PC-9 (cell line): ENCODE results near the gene CALN1. TPM values are rescaled to one million over a fixed set of nuclear protein-coding genes. Genes with fewer than 3 reads are reported as not detected.

Experiments
- BruUV-seq: library from RNA; stranded (reverse); fragments of 400-500 nt; replicated peaks from 2 replicates; lab custom pipeline; 2021; lab: Mats Ljungman, UMichigan
- CTCF ChIA-PET: fragments of 300-600 bp; sonication (Branson Sonifier 250); formaldehyde crosslinking; loops from one replicate; lab custom pipeline; 2022; ENCODE audit warnings: antibody characterized with exemption; lab: Charles Lee
- POLR2A ChIA-PET: fragments of 300-600 bp; sonication (Branson Sonifier 250); formaldehyde crosslinking; loops from one replicate; lab custom pipeline; 2022; ENCODE audit warnings: antibody characterized with exemption; ENCODE audit not compliant: unreplicated experiment; lab: Charles Lee
- DNase-seq, 2 experiments: peaks; one replicate each; pipeline versions ENCODE4 v3.0.0 to v3.0.0-alpha.2; 2015 to 2022; ENCODE audit warnings: mixed read lengths in 1 of 2
- H2AFZ ChIP-seq: fragments of 200-600 bp; sonication (generic); 2 replicates; pipeline ENCODE4 v1.8.1; 2017; ENCODE audit warnings: antibody characterized with exemption
- H3F3A ChIP-seq: fragments of 200-600 bp; sonication (generic); 2 replicates; pipeline ENCODE4 v1.8.1; 2017; ENCODE audit warnings: antibody characterized with exemption, mild to moderate bottlenecking, low read depth; ENCODE audit not compliant: insufficient read depth
- H3K27ac ChIP-seq: fragments of 200-600 bp; sonication (generic); 2 replicates; pipeline ENCODE4 v1.6.1; 2016; ENCODE audit warnings: mixed run types
- H3K27me3 ChIP-seq: fragments of 200-600 bp; sonication (generic); 2 replicates; pipeline ENCODE4 v1.6.1; 2016; ENCODE audit warnings: low read depth, mixed run types; ENCODE audit not compliant: insufficient read depth
- H3K36me3 ChIP-seq: fragments of 200-600 bp; sonication (generic); 2 replicates; pipeline ENCODE4 v1.6.1; 2016; ENCODE audit warnings: low read depth, mixed run types
- H3K4me1 ChIP-seq: fragments of 200-600 bp; sonication (generic); replicated peaks from 2 replicates; pipeline ENCODE4 v1.6.1; 2016; ENCODE audit warnings: mixed run types; ENCODE audit not compliant: insufficient read depth
- H3K4me2 ChIP-seq: fragments of 200-600 bp; sonication (generic); 2 replicates; pipeline ENCODE4 v1.6.1; 2017; ENCODE audit warnings: mixed run types
- H3K4me3 ChIP-seq: fragments of 200-600 bp; sonication (generic); 2 replicates; pipeline ENCODE4 v1.6.1; 2016; ENCODE audit warnings: mixed run types
- H3K79me2 ChIP-seq: fragments of 200-600 bp; sonication (generic); 2 replicates; pipeline ENCODE4 v1.6.1; 2017; ENCODE audit warnings: low read depth, mixed run types
- H3K9me2 ChIP-seq: fragments of 200-600 bp; sonication (generic); 2 replicates; pipeline ENCODE4 v1.8.1; 2017; ENCODE audit warnings: mild to moderate bottlenecking; ENCODE audit not compliant: insufficient read depth
- H3K9me3 ChIP-seq: fragments of 200-600 bp; sonication (generic); 2 replicates; pipeline ENCODE4 v1.8.1; 2016; ENCODE audit warnings: low read depth; ENCODE audit not compliant: insufficient read depth
- H4K20me1 ChIP-seq: fragments of 200-600 bp; sonication (generic); 2 replicates; pipeline ENCODE4 v1.8.1; 2017; ENCODE audit not compliant: insufficient read depth
- CTCF ChIP-seq: fragments of 200-600 bp; sonication (generic); conservative IDR thresholded peaks from 2 replicates; pipeline ENCODE4 v1.6.1; 2017; ENCODE audit warnings: mixed run types, antibody characterized with exemption, mild to moderate bottlenecking, moderate library complexity
- EZH2 ChIP-seq: fragments of 200-600 bp; sonication (generic); IDR thresholded peaks from 2 replicates; pipeline ENCODE4 v1.8.0; 2017; ENCODE audit warnings: antibody characterized with exemption, low read depth
- intact Hi-C: fragments of 100-400 bp; cut with micrococcal nuclease; formaldehyde crosslinking; loops from one replicate; pipeline ENCODE4 v1.10.0; 2022; ENCODE audit not compliant: unreplicated experiment
- total RNA-seq: library from RNA; stranded (reverse); gene quantifications from 2 replicates; pipeline ENCODE4 v1.2.3, GENCODE V29; 2021

Gene CALN1
- total RNA-seq, 1 experiment from 2014 or later: not detected

GRCh38 chr7:71784781-71785180 is 627.4 kb downstream of the CALN1 start:
- Histone ChIP-seq H3K4me3 (no peak overlapping the region), H3F3A (no peaks in the 10 kb centered on the region), H2AFZ (no peak overlapping the region), H3K9me2 (no peaks in the 10 kb centered on the region), H3K9me3 (no peaks in the 10 kb centered on the region), H3K27me3 (no peaks in the 10 kb centered on the region), H3K27ac (no peak overlapping the region), H3K36me3 (no peaks in the 10 kb centered on the region), H3K79me2 (no peaks in the 10 kb centered on the region), H3K4me2 (no peak overlapping the region), H3K4me1 (no peaks in the 10 kb centered on the region), H4K20me1 (no peaks in the 10 kb centered on the region)
- ChIA-PET CTCF (no interaction called here), POLR2A (no interaction called here)
- intact Hi-C loops: no loop called here
- no peak for TF ChIP-seq EZH2
- no peak for TF ChIP-seq CTCF
- DNase-seq: no peak
- BruUV-seq: no TSS peak

- no TSS peak for BruUV-seq
- intact Hi-C loops: no loop called here
- H3K4me2 ChIP-seq: no peak overlapping the region
- H3K4me3 ChIP-seq: no peak overlapping the region
- no peaks in the 10 kb centered on the region for H3F3A ChIP-seq
- H3K27me3 ChIP-seq: no peaks in the 10 kb centered on the region
- H4K20me1 ChIP-seq: no peaks in the 10 kb centered on the region
- H3K4me1 ChIP-seq: no peaks in the 10 kb centered on the region
- H3K36me3 ChIP-seq: no peaks in the 10 kb centered on the region
- H2AFZ ChIP-seq: no peak overlapping the region
- no peak for DNase-seq
- H3K9me3 ChIP-seq: no peaks in the 10 kb centered on the region
- TF ChIP-seq EZH2 (no peak), CTCF (no peak)
- H3K9me2 ChIP-seq: no peaks in the 10 kb centered on the region
- ChIA-PET POLR2A (no interaction called here), CTCF (no interaction called here)
- no peak overlapping the region for H3K27ac ChIP-seq
- H3K79me2 ChIP-seq: no peaks in the 10 kb centered on the region
These were observed 628.0 kb downstream of the CALN1 start for GRCh38 chr7:71784180-71784579.

GRCh38 chr7:71783779-71784178 is 628.4 kb downstream of the CALN1 start:
- H3K27ac ChIP-seq: no peak overlapping the region
- intact Hi-C loops: no loop called here
- H3K4me1 ChIP-seq: no peaks in the 10 kb centered on the region
- no peak for TF ChIP-seq CTCF
- TF ChIP-seq EZH2: no peak
- ChIA-PET CTCF (no interaction called here), POLR2A (no interaction called here)
- BruUV-seq: no TSS peak
- H3K27me3 ChIP-seq: no peaks in the 10 kb centered on the region
- no peak for DNase-seq
- H4K20me1 ChIP-seq: no peaks in the 10 kb centered on the region
- no peak overlapping the region for H3K4me3 ChIP-seq
- no peaks in the 10 kb centered on the region for H3K36me3 ChIP-seq
- H3K4me2 ChIP-seq: no peak overlapping the region
- no peaks in the 10 kb centered on the region for H3K9me2 ChIP-seq
- H3K9me3 ChIP-seq: no peaks in the 10 kb centered on the region
- H3F3A ChIP-seq: no peaks in the 10 kb centered on the region
- H2AFZ ChIP-seq: no peak overlapping the region
- no peaks in the 10 kb centered on the region for H3K79me2 ChIP-seq
